Raji (cell line): ENCODE data around the gene DCTN1.

Source experiments
- POLR2A ChIP-seq: IDR thresholded peaks from 2 replicates; pipeline ENCODE4 v1.6.1; 2011; ENCODE audit warnings: low read depth, low read length, control low read depth; ENCODE audit not compliant: insufficient read depth

The DCTN1 gene

GRCh38 chr2:74385396-74385795 lies 5.3 kb upstream of the DCTN1 start:
- no peak for TF ChIP-seq POLR2A

DNA sequence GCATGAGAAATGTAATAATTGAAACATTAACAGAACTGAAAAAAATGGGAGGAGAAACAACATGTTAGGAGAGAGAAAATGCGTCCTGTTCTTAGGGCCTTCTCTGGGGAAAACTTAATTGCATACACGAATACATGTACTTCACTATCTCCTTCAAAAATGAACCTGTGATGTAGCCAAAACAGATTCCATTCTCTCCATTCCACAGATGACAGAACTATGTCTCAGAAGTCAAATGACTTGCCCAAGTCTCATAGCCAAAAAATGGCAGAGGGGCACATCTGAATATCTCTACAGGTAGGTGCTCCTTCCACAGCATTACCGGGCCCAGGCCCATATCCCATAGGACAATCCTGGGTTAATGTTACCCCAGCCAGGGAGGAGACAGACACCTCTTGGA lies 3.9 kb upstream of the DCTN1 start:
- no peak for TF ChIP-seq POLR2A

DNA sequence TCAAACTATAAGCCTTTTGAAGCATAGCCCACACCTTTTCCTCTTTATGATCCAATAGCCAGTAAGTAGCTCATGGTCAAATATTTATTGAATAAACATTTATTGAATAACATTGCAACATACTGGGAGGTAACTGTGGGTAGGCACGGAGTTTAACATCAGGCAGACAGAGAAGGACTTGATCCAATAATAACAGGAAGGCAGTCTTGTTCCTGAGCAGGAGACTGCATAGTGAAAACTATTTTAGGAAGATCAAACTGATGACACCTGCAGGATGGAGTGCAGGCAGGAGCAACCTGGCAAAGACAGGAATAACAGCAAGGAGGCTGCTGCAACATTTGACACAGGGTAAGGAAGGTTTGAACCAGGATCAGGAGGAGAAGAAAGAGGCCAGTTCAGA lies 3.1 kb upstream of the DCTN1 start:
- TF ChIP-seq POLR2A = no peak

DNA sequence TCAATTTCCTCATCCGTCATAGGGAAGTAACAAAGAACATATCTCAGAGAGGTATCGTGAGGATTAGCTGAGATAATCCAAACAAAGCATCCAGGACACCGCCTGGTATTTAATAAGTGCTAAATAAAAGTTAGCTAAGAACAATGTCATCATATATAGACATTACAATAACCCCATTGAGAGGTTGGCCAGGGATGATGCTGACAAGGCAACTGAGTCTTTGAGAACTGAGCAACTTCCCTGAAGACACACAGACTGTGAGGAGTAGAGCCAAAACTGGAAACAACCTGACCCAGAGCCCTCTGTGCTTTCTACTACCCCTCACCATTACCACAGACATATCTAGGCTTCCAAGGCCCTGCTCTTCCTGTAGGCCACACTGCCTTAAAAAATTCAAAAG lies 1.6 kb upstream of the DCTN1 start:
- TF ChIP-seq POLR2A = no peak

DNA sequence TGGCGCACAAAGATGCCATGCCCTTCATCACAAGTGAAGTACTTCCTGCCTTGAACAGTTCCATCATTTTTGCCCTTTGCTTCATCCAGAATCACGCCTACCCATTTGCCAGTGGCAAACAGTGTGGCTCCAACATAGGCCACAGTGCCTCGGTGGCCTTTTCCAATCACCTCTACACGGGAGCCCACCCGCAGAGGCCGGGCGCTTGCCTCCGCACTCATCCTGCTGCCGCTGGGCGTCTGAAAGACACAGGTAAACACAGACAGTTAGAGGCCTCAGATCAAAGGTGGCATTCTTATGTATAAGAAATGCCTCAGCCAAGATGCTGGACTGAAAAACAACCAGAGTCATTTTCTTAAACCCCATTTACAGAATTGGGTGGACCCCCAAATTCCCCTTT lies 2.1 kb downstream of the DCTN1 start:
- no peak for TF ChIP-seq POLR2A

DNA sequence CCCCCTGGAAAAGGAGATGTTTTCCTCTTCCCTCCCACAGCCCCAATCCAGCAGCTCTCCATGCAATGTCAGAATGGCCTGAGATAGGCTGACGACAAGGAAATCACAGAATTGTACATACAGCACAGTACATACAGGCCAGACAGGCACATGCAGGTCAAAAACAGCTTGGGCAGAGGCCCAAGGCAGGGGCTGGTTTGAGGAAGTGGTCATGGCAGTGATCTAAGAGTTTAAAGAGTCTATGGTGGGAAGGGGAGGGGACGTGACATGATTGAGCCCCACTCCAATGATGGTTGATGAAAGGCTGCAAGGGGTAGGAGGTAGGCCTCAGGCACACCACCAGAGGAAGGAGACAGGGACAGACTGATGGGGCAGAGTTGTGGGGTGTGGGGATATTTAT lies 4.3 kb downstream of the DCTN1 start:
- TF ChIP-seq POLR2A = no peak

DNA sequence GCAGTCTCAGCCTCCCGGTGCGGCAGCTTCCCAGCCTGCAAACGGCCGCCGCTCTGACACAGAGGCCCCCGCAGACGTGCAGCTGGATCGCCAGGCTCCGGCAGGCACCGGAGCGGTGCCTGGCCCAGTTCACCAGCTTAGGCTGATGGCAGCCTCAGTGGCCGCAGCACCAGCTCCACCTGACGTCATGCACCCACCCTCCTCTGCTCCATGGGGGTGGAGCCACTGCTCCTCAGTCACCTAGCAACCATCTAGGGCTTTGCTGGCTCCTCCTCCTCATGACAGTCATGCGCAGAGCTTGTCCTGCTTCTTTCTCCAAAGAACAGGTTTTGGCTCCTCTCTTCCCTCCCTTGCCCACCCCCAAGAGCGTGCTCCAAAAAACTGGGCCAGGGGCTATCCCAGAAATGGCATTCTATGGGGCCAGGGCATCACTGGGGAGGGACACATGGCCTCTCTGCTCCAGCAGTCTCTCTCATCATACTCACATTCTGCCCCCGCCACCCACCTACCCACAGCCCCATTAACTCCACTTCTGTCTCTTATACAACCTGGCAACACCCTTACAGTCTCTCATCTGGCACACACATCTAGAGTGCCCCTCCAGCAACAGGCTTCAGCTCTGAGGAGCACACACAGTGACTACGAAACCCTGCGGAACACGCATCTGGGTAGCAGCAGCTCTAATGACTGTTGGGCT lies 5.5 kb downstream of the DCTN1 start:
- no peak for TF ChIP-seq POLR2A

DNA sequence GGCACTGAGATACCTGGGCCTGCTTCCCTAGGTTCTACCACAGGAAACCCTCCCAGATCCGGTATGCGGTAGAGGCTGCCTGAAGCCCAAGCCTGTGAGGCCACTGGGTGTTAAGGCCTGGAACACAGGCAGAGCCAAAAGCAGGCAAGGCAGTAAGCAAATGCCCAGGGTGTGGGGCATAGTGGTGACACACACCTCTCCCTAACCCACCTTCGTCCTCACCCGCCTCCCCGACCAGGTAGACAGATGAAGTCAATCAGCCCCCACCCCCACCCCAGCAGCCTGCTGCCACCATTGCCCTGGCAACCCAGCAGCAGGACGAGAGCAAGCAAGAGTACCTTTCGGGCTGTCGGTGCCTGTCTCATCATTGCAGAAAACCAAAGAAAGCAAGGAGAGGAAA lies 6.1 kb downstream of the DCTN1 start:
- TF ChIP-seq POLR2A = no peak

DNA sequence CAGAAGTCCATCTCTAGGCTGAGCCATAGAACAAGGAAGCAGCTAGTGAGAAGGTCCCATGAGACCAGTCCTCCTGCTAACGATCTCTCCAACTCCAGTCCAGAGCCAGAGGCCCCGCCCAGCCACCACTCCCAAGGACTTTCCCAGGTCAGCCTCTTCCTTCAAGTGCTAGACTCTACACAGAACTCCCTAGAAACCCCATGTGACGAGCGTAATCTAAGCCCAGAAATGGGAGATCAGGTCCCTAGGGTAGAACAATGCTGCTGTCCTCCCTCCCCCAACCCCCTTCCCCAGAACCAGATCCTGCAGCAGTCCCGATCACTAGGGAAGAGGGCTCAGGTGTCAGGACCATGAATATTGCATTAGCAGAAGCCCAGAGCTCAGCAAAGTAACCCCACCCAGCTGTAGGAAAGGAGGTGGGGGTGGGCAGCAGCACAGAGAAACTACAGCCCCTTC lies 6.9 kb downstream of the DCTN1 start:
- TF ChIP-seq POLR2A = no peak

DNA sequence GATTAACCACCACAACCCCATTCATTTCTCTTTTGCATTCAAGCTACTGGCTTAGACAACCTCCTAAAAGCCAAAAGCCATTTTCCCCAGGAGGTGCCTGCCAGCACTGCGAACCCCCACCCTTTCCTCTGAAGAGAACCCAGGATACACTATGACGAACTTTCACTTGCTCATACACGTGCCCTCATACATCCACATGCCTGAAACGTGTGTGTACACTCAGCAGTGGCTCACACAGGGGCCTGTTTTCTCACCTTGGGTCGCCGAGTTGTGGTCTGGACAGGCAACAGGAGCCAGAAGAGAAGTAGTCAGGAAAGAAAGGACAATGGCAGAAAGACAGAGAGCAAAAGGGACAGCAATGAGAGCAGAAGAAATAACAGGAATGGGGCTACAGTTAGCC lies 7.4 kb downstream of the DCTN1 start:
- TF ChIP-seq POLR2A = no peak

GRCh38 chr2:74371421-74371820 lies 8.7 kb downstream of the DCTN1 start:
- no peak for TF ChIP-seq POLR2A

DNA sequence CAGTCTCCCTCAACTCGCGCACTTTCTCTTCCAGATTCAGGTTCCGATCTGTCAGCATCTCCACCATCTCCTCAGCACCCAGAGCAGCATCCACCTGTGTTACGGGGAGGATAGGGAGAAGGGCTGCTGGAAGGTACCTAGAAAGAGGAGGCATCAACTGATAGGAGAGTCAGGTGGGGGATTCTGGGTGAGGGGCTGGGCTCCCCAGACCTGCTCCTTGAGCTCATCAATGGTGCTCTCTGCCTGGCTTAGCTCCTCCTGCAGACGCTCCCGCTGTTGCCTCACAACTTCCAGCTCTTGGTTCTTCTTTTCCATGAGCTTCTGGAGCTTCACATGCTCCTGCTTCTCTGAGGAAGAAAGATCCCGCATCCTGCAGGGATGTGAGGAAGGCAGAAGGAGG lies 10.1 kb downstream of the DCTN1 start:
- TF ChIP-seq POLR2A = no peak

DNA sequence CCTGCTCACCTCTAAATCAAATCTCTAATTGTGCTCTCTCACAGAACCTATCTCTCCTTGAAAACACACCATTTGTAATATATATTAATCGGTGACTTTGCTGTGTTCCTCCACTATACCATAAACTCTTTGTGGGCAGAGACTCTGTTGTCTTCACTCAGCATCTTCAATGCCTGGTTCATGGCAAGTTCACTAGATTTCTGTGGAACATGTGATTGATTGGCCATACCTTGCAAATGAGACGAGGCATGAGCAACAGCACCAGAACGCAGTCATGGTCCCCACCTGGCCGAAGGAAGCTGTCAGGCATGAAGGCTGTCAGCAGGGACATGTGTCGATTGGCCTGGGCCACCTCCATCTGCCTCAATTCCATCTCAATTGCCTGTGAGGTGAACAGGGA lies 11.6 kb downstream of the DCTN1 start:
- no peak for TF ChIP-seq POLR2A

GRCh38 chr2:74367789-74368188 lies 12.3 kb downstream of the DCTN1 start:
- TF ChIP-seq POLR2A = no peak

GRCh38 chr2:74366036-74366435 lies 14.1 kb downstream of the DCTN1 start:
- TF ChIP-seq POLR2A = no peak

- no peak for TF ChIP-seq POLR2A
Measured at GRCh38 chr2:74364533-74365505, 15.3 kb downstream of the DCTN1 start.

DNA sequence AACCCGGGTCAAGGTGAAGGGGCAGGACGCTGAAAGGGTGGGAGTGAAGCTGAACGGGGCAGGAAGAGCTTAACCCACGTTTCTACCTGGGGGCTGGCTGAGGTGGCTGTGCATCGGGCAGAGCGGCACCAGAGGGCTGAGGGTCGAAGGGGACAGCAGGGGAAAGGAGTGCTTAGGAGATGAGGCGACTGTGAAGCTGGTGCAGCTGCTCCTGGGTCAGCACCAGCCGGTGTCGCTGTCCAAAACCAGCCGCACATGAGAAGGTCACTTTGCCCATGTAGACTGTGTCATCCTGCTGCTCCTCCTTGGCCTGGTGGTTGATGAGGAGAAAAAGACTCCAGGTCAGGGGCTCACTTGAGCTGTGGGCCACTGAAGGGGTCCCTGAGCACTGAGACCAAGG lies 18.8 kb downstream of the DCTN1 start:
- TF ChIP-seq POLR2A = no peak

DNA sequence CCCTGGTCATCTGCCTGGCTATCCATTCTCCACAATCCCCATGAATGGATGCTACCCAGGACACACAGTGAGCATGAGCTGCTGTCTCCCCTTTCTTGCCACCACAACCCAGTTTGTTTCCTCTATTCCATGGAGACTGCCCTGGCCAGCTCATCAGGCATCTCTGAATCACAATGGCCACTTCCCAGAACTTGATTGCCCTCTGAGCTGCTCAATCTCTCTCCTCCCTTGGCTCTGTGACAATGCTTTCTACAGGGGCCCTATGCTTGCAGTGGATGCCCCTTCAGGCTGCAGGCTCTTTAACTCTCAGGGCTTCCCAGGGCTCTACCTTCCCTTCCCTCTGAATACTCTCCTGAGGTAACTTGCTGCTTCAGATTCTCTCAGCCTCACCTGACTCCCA lies 22.5 kb downstream of the DCTN1 start:
- no peak for TF ChIP-seq POLR2A
